H1 (cell line): ENCODE measurements around the gene TBX4. TPM values are rescaled to one million over a fixed set of nuclear protein-coding genes. Genes with fewer than 3 reads are reported as not detected.

Experiments
- CBX5 ChIP-seq: fragments of 300-800, 300-1000 bp; sonication (generic); IDR thresholded peaks from 2 replicates; pipeline ENCODE4 v1.7.1; 2016; ENCODE audit warnings: antibody characterized with exemption, low read length, low read depth
- polyA plus RNA-seq, 7 experiments: library from polyadenylated mRNA; depleted of rRNA in 3 of 7; stranded (reverse) in 5 of 7; unstranded in 2 of 7; fragments of >200 nt in 5 of 7; fragments of 200-250 nt in 2 of 7; gene quantifications; 1 replicate in 5 of 7; 2 replicates in 1 of 7; 4 replicates in 1 of 7; pipeline versions ENCODE4 v1.2.1 to v1.2.3, GENCODE V29; 2011 to 2013; ENCODE audit warnings: missing spikeins in 2 of 7, mixed read lengths in 2 of 7
- total RNA-seq: library from RNA; stranded (reverse); fragmentation: NEBNext Ultra II Directional; extraction: Animal tissue kit (Norgen Biotek cat#: 25700); gene quantifications from 2 replicates; pipeline ENCODE4 v1.2.1, GENCODE V29; 2021
- TF ChIP-seq, protein P1 (sequence below): IDR thresholded peaks from 2 replicates; pipeline ENCODE4 v1.6.1; 2012; ENCODE audit warnings: low read length, inconsistent platforms

The TBX4 gene
- total and polyA plus RNA-seq, 2 of the 8 experiments (the other 6 are each of a cell fraction or from before 2014, with no cell fraction given): 0.02 TPM; not detected in 1

DNA sequence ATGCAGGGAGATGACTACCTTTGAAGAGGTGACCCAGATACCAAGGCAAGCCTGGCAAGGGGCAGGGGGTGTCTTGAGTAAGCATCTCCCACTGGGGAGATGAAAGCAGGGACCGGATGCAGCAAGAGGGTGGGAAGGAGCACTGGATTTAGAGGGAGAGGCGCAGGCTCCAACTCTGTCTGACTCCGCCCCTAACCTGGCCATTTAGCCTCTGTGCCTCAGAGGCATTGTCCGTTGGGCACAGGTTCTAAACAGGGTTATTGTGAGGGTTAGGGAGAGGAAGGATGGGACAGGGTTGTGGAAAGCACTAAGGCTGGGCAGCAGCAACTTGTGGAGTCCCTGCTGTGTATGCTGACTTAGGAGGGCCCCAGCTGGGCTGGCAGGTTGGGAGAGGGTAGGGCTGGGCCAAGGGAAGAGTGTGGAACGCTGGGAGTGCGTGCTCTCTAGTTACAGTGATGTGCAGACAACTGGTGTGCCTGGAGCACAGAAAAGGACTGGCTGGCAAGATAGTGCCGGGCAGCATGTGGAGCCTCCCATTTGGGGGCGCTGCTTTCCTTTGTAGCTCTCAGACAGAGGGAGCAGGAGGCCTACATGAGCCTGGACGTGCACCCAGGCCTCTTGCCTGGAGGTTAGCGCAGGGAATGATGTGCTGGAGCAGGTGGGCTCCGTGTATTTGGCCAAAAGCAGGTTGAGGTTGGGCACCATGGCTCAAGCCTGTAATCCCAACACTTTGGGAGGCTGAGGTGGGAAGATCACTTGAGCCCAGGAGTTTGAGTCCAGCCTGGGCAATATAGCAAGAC lies 26.3 kb upstream of the TBX4 start (continued):
- TF ChIP-seq, protein P1, sequence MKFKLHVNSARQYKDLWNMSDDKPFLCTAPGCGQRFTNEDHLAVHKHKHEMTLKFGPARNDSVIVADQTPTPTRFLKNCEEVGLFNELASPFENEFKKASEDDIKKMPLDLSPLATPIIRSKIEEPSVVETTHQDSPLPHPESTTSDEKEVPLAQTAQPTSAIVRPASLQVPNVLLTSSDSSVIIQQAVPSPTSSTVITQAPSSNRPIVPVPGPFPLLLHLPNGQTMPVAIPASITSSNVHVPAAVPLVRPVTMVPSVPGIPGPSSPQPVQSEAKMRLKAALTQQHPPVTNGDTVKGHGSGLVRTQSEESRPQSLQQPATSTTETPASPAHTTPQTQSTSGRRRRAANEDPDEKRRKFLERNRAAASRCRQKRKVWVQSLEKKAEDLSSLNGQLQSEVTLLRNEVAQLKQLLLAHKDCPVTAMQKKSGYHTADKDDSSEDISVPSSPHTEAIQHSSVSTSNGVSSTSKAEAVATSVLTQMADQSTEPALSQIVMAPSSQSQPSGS: no peak
- no peak for TF ChIP-seq CBX5
